ENCODE data around the gene KRTAP10-3.
"Not testable (repeated sequence)": the region's sequence is repeated elsewhere in the genome, so short reads cannot be mapped to it uniquely, and the experiment has no call there.

KRTAP10-3 gene

GRCh38 chr21:44571296-44571695, 12.7 kb upstream of the KRTAP10-3 start:
- DNase-seq (ENCODE audit: low spot score) = no peak

GRCh38 chr21:44569861-44570517, 11.4 kb upstream of the KRTAP10-3 start:
- DNase-seq (ENCODE audit: low spot score) = no peak

DNA sequence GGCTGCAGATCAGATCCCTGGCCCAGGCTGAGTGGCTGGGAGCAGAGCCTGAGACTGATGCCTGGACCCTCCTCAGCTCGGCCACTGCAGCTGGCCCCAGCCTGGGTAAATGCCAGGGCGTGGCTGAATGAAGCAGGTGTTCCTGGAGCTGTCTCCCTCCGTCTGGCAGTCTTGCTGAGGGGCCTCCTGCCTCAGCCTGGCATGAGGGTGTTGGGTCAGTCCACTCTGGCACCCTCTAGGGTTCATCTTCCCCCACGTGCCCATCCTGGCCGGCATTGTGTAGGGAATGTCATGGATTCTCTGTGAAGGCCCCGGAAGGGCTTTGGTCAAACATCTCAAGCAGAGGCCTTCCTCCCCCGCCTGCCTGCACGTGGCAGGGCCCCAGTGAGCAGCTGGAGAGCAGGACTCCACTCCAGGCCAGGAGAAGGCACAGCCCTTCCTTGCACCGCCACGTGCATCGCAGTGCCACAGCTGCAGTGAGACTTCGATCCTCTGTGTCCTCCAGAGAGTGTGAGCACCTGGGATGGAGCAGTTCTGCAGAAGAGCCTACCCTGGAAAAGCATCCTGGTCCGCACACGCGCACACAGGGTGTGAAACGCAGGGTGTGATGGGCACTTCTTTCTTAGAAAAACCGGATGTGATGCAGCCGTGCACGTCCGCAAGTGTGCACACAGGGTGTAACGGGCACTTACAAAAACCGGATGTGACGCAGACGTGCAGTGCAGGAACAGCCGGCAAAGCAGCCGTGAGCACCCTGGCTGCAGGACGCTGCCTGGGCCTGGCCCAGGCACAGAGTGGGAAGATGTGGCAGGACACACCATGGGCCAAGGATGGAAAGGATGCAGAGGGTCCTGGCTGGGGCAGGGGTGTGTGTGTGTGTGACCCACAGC, 10.3 kb upstream of the KRTAP10-3 start:
- no peak for DNase-seq (ENCODE audit: low spot score)

DNA sequence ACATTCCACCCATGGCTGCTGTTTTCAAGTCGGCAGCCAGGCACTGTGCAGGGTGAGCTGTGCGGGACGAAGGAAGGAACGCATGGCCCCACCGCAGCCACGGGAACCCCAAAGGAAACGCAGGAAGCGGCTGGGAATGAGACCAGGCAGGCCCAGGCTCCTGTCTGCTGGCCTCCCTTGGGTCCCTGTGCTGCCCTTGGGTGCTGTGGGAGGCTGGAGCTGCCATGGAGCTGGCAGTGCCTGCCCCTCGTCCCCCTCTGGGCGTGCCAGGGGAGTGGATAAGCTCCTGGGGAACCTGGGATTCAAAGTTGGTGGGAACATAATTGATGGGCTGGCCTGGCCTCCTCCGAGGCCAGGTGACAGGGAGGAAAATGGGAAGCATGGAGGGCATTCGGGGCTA, 9.7 kb upstream of the KRTAP10-3 start:
- no peak for DNase-seq (ENCODE audit: low spot score)

DNA sequence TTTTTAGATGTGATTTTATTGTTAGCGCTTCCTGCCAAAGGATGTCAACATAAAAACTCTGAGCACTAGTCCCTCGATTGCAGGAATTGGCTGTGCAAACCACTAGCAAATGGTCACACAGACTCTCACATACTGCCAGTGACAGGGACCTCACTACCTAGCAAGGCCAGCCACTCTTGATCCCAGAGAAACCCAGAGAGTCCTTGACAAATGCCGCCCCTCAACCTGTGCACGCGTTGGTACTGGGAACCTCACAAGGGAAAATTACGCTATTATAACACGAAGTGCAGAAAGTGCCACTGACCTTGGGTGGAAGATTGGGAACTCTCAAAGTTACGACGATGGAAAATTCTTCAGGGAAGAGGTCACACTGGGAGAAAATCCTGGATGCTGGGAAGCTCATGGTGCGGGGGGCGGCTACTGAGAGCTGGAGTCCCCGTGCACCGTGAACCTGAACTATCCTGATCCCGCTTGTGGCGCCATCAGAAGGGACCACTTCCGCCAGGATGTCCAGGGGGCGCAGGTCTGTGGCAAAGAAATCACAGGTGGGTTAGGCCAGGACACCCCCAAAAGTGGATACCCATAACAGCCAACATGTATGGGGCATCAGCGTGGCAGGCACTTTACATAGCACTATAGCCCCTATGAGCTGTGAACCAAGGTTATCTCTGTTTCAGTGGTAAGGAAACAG, 9.0 kb upstream of the KRTAP10-3 start:
- no peak for DNase-seq (ENCODE audit: low spot score)

GRCh38 chr21:44566403-44566802, 7.8 kb upstream of the KRTAP10-3 start:
- no peak for DNase-seq (ENCODE audit: low spot score)

DNA sequence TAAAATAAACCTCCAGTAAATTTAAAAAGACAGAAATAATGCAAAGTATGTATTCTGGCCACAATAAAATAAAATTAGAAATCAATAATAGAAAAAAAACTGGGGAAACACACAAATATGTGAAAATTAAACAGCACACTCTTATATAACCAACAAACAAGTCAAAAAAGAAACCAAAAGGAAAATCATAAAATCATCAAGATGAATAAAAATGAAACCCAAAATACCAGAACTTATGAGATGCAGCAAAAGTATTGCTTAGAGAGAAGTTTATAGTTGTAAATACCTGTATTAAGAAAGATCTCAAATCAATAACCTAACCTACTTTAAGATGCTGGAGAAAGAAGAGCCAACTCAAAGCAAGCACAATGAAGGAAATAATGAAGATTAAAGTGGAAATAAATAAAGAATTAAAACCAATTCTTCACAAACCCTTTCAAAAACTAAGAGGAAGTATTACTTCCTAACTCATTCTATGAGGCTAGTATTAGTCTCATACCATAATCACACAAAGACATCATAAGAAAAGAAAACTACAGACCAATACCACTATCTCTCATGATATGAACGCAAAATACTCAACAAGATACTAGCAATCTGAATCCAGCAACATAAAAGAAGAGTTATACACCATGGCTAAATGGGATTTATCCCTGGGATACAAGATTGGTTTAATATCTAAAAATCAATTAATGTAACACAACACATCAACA, 6.4 kb upstream of the KRTAP10-3 start:
- DNase-seq (ENCODE audit: low spot score) = no peak

- DNase-seq (ENCODE audit: low spot score) = no peak
These were observed 5.5 kb upstream of the KRTAP10-3 start for GRCh38 chr21:44564099-44564498.

- DNase-seq (ENCODE audit: low spot score) = not testable (repeated sequence)
These were observed 293 bp downstream of the KRTAP10-3 start for GRCh38 chr21:44558329-44558675.

DNA sequence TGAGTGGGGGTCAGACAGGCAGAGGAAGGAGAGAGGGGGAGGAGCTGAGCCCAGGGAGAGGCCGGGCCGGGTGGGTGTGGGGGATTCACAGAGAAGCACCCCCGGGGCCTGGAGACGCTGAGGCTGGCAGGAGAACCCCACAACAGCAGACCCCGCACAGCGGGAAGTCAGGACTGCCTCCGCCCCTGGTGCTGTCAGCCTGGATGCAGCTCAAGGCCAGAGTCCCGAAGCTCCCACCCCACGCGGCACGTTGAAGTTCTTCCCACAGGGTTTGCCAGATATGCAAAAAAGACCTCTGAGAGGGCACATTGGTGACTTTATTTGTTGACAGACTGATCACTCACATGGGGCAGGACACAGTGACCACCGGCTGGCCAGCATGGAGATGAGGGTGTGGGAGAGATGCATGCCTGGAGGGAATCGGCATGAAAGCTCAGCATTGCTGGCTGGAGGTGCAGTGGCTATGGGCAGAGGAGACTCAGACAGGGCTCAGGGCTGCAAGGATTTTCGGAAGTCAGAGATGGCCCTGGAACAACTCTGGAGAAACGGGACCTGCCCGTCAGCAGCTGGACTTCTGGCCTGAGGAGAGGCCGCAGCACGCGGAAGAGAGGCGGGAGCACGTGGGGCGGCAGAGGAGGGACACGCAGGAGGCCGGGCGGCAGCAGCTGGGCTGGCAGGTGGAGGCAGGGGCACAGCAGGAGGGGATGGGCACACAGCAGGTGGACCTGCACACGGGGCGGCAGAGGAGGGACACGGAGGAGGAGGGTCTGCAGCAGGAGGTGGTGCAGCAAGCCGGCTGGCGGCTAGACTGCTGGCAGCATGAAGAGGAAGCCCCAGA, 885 bp downstream of the KRTAP10-3 start:
- DNase-seq (ENCODE audit: low spot score) = no peak

DNA sequence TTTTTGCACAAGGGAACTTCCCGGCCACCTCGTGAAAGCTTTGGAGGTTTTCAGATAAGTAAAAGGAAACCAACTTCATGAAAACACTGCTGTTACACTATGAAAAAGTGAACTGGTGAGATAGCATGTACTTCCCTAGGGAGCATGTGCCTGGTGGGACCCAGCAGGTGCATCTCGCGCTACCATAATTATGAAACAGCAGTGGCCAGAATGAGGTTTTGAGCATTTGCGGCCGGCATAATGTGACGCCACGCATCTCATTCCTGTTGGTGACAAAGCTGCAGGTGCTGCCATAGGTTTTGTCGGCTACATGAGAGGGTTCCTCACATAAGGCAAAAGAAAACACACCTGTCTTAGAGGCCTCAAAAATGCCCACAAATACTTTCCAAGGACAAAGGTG, 1.7 kb downstream of the KRTAP10-3 start:
- DNase-seq (ENCODE audit: low spot score) = no peak

- DNase-seq (ENCODE audit: low spot score) = no peak
These were observed 3.3 kb downstream of the KRTAP10-3 start for GRCh38 chr21:44555200-44555875.

DNA sequence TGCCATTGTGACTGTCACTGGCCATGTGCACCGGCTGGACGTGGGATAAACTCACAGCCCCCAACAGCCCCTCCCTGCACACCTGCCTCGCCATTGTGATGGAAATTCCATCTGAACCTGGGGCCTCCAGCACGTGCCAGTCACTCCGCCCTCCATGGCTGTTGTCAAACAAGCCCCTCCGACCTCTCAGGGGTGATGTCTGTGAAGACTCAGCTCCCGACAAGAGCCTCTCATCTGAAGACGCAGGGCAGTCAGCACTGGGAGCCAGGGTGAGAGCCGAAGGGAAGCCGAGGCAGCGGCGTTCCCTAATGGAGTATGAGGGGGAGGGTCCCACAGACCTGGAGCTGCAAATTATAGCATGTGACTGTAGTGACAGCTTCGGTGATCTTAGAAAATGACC, 5.9 kb downstream of the KRTAP10-3 start:
- no peak for DNase-seq (ENCODE audit: low spot score)

- no peak for DNase-seq (ENCODE audit: low spot score)
These were observed 6.5 kb downstream of the KRTAP10-3 start for GRCh38 chr21:44552136-44552535.

DNA sequence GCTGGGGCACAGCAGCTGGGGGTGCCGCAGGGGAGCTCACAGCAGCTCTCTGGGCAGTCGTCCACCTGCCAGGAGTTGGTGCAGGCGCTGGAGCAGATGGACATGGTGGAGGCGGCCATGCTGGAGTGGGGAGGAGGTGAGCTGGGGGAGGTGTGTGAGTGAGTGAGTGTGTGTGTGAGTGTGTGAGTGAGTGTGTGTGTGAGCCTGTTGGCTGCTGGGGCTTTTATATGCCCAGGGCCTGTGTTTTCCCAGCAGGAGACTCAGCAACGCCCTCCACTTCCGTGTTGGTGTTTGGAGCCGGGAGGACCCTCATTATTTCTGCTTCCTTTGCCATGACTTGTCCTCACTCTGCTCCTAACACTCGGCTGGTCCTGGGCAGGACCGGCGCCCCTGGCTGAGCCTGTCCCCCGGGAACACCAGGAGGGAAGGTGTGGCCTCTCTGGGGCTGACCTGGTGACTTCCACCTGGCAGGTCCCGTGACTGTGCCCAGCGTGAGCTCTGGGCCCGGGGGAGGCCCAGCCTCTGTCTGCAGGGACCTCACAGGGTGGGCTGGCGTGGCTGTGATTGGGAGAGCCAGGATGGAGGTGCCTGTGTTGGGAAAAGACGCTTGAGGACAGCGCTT, 7.1 kb downstream of the KRTAP10-3 start, which contains the start of gene KRTAP10-2:
Gene KRTAP10-2 (minus strand): TSS at position 166 of the 622 bp plus-strand sequence. CDS start 47 bp downstream, at position 119.
- DNase-seq (ENCODE audit: low spot score) = no peak

- DNase-seq (ENCODE audit: low spot score) = no peak
These were observed 7.8 kb downstream of the KRTAP10-3 start for GRCh38 chr21:44550807-44551206.

GRCh38 chr21:44550285-44550684, 8.3 kb downstream of the KRTAP10-3 start:
- not testable (repeated sequence) for DNase-seq (ENCODE audit: low spot score)

GRCh38 chr21:44549525-44550211, 8.9 kb downstream of the KRTAP10-3 start:
- no peak for DNase-seq (ENCODE audit: low spot score)

GRCh38 chr21:44548922-44549321, 9.7 kb downstream of the KRTAP10-3 start:
- no peak for DNase-seq (ENCODE audit: low spot score)

GRCh38 chr21:44548381-44548780, 10.2 kb downstream of the KRTAP10-3 start:
- no peak for DNase-seq (ENCODE audit: low spot score)
